ENCODE results near the gene MACROD2.

DNA sequence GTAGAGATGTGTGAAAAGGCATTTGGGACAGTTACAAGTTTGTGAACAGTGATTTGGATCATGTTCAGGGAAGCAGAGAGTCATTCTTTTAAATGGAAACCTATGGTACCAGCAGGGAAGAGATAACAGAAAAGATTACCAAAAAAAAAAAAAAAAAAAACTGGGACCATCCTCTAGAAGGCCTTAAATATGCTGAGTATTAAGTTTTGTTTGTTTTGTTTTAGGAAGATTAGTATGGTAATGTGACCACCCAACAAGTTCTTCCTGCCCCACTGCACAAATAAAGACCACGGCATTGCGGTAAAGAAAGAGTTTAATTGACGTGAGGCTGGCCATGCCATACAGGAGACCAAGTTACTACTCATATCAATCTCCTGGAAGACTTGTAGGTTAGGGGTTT, 1631.8 kb downstream of the MACROD2 start:
- TF ChIP-seq CTCF (IDR thresholded peaks at IDR 0.05; ENCODE audit: insufficient read depth, low read length, poor library complexity, severe bottlenecking) = no peak
- no peak for TF ChIP-seq EZH2phosphoT487 (conservative IDR thresholded peaks at IDR 0.05; ENCODE audit: low read length)
